Epithelial cell of proximal tubule (primary cell): ENCODE measurements around the gene IL18R1. TPM values are rescaled to one million over a fixed set of nuclear protein-coding genes. Genes with fewer than 3 reads are reported as not detected.

Experiments used
- DNase-seq: peaks from one replicate; pipeline ENCODE4 v3.0.0-alpha.2; 2011; ENCODE audit warnings: low read depth
- H3K4me3 ChIP-seq: 2 replicates; pipeline ENCODE4 v1.5.1; 2011; ENCODE audit warnings: low read depth, mild to moderate bottlenecking, low read length
- total RNA-seq: library from RNA; depleted of rRNA; stranded (reverse); fragments of >200 nt; gene quantifications from 2 replicates; pipeline ENCODE4 v1.2.3, GENCODE V29; 2015
- TF ChIP-seq, protein P1 (sequence below): conservative IDR thresholded peaks from 2 replicates; pipeline ENCODE4 v1.5.1; 2012; ENCODE audit warnings: low read depth, mild to moderate bottlenecking, low read length

The IL18R1 gene, protein sequence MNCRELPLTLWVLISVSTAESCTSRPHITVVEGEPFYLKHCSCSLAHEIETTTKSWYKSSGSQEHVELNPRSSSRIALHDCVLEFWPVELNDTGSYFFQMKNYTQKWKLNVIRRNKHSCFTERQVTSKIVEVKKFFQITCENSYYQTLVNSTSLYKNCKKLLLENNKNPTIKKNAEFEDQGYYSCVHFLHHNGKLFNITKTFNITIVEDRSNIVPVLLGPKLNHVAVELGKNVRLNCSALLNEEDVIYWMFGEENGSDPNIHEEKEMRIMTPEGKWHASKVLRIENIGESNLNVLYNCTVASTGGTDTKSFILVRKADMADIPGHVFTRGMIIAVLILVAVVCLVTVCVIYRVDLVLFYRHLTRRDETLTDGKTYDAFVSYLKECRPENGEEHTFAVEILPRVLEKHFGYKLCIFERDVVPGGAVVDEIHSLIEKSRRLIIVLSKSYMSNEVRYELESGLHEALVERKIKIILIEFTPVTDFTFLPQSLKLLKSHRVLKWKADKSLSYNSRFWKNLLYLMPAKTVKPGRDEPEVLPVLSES
- 0.12 and 2.5 TPM in 2 replicates for total RNA-seq

DNA sequence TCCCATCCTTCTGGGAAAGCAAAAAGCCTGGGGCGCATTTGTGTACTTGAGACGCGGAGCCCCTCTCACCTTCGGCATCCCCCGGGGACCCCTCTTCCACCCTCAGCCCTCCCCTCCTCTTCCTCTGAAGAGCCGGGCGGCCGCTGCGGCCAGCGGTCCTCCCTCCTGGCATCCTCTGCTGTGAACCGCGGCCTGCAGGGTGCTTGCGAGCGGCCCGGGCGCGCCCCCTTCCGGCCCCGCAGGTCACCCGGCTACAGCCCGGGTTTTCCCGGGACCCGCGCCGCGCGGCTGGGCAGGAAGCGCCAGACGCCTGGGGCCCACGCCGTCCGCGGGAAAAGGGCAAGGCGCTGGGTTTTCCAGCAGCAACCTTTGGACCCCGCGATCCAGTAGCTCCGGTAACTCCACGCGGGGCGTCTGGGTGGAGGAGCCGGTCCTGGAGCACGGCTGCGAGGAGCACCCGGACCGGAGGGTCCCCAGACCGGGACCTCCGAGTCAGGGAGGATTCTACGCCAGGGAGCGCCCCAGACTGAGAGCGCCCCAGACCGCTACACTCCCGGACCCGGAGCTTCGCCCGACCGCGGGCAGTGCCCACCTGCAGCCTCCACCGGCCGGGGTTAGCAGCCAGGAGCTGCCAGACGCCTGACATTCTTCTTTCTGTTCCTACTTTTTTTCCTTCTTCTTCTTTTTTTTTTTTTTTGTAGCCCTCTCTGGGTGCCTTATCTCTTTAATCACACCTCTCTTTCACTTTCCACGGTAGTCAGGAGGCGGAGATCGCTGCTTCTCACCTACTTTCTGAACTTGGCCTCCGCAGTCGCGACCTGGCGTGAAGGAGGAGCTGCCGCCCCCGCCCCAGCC is at the start of gene IL18R1:
IL18R1 (plus strand) TSS at position 271 of the 855 bp plus-strand sequence. CDS start 6,865 bp downstream, outside the sequence.
- TF ChIP-seq, protein P1, sequence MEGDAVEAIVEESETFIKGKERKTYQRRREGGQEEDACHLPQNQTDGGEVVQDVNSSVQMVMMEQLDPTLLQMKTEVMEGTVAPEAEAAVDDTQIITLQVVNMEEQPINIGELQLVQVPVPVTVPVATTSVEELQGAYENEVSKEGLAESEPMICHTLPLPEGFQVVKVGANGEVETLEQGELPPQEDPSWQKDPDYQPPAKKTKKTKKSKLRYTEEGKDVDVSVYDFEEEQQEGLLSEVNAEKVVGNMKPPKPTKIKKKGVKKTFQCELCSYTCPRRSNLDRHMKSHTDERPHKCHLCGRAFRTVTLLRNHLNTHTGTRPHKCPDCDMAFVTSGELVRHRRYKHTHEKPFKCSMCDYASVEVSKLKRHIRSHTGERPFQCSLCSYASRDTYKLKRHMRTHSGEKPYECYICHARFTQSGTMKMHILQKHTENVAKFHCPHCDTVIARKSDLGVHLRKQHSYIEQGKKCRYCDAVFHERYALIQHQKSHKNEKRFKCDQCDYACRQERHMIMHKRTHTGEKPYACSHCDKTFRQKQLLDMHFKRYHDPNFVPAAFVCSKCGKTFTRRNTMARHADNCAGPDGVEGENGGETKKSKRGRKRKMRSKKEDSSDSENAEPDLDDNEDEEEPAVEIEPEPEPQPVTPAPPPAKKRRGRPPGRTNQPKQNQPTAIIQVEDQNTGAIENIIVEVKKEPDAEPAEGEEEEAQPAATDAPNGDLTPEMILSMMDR = peak; percentile 82
- no peak for DNase-seq
- H3K4me3 ChIP-seq = peak within 1 kb of the TSS; percentile 90

DNA sequence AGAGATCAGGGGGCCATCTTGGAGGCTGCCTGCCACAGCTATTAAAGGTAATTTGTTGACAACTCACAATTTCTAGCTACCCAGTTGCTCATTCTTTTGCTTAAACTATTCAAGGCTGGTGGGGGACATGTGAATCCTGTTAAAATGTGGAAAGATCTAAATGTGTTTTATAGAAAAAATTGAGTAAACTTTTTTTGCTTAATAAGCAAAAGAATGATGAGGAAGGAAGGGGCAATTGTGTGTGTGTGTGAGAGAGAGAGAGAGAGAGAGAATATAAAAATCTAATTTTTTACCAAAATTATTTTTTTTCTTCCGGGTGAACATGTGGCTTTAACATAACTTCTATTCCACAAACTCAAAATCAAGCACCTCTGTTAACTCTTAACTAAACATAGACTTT is 49.5 kb upstream of the IL18R1 start:
- H3K4me3 ChIP-seq = no peak overlapping the region
- DNase-seq = no peak
- TF ChIP-seq, protein P1 = no peak

DNA sequence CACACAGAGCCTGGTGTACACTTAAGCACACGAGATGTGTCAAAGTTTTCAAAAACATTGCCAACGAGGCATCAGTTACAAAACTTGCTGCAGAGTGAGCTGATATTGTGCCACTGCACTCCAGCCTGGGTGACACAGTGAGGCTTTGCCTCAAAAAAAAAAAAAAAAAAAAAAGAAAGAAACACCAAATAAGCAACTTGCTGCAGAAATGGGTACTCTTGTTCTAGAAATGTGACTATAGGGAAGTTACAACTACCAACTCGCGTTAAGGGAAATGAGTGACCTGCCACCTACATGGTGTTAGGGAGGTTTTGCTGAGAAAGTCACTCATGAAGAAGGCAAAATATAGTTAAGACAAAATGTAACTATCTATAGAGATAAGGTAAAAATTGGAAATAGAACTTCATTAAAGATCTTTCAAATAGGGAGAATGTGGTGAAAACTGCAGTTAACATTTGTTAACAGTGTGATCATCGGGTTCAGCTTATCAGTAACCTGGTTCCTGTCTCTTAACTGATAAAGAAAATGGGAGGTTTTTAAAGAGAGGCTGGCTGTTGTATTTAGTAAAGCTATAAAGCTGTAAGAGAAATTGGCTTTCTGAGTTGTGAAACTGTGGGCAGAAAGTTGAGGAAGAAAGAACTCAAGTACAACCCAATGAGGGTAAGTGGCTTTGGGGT is 44.5 kb upstream of the IL18R1 start, which contains the start of gene IL1RL1:
IL1RL1 (plus strand) TSS at position 600 of the 677 bp plus-strand sequence. CDS start 26,702 bp downstream, outside the sequence.
- H3K4me3 ChIP-seq = no peak within 1 kb of the TSS
- TF ChIP-seq, protein P1 = no peak
- DNase-seq = no peak

DNA sequence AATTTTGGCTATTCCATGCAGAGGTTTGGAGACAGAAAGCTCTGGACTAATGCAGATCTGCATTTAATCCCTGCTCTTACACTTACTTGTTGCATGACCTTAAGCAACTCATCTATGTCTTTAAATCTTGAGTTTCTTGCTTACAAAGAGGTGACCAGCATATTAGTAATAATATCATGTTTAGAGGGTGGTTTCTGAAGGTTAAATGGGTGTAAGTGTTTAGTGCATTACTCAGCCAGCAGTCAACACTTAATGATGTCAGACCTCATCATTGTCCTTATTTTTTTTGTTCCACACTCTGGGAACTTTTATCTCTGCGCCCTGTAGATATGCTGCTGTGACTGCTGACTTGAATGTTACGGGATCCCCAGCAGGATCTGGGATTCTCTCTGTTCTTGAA is 42.6 kb upstream of the IL18R1 start:
- no peak overlapping the region for H3K4me3 ChIP-seq
- TF ChIP-seq, protein P1 = no peak
- DNase-seq = no peak

DNA sequence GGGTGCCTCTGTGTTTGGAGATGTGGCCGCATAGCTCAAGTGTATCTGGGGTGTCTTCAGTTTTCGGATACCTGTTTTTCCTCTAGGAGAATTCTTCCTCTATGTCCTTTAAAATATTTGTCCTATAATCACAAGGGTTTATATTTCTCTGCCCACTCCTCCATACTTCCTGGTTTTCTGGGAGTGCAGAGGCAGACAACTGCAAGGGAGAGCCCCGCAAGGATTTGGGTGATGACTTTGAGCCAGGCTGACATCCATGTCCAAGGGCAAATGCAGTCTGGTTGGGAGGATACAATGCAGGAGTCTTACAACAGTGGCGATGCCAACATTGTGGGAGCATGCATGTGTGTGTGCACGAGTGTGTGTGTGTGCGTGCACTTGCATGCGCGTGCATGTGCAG is 42.1 kb upstream of the IL18R1 start:
- DNase-seq = no peak
- no peak overlapping the region for H3K4me3 ChIP-seq
- TF ChIP-seq, protein P1 = no peak

DNA sequence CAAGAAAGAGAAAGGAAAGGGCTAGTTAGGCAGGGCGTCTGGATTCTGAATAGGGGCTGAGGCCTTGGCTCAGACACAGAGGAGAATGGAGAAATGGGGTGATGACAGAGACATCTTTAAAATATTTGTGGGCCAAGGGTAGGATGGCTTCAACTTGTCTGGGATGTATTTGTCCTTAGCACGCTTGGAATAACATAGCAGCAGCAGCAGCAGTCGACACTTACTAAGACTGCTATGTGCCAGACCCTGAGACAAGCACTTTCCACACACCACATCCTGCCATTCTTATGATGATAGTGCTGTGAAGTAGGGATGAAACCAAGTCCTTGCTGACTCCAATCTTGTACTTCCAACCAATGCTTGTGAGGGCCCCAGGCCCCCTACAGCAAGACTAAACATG is 41.6 kb upstream of the IL18R1 start:
- TF ChIP-seq, protein P1 = no peak
- H3K4me3 ChIP-seq = no peak overlapping the region
- no peak for DNase-seq
